Activated CD8-positive, alpha-beta memory T cell treated with anti-CD3 and anti-CD28 coated beads for 4 hours (primary cell): Measurements from ENCODE around the gene PHLDB1.
"Not testable (repeated sequence)": the region's sequence is repeated elsewhere in the genome, so short reads cannot be mapped to it uniquely, and the experiment has no call there.

Source experiments
- DNase-seq, 2 donors: peaks; one replicate each; pipeline ENCODE4 v3.0.0-alpha.2; 2020; ENCODE audit warnings: low read depth in 2 of 2

The PHLDB1 gene

GRCh38 chr11:118606157-118606843 is 1.1 kb upstream of the PHLDB1 start:
- no peak for DNase-seq

- no peak for DNase-seq
Observed at GRCh38 chr11:118606844-118607228, 579 bp upstream of the PHLDB1 start.

GRCh38 chr11:118608360-118609227 is 1.2 kb downstream of the PHLDB1 start:
- peak; percentile 83 to 89 for DNase-seq

GRCh38 chr11:118609380-118610224 is 2.2 kb downstream of the PHLDB1 start:
- no peak for DNase-seq

- no peak for DNase-seq
Observed at GRCh38 chr11:118610225-118610772, 2.9 kb downstream of the PHLDB1 start.

- DNase-seq: peak; percentile 68 to 78
Observed at GRCh38 chr11:118610773-118611432, 3.5 kb downstream of the PHLDB1 start.

GRCh38 chr11:118611433-118611795 is 4.0 kb downstream of the PHLDB1 start:
- DNase-seq: not testable (repeated sequence)

- no peak for DNase-seq
Observed at GRCh38 chr11:118612378-118612777, 5.0 kb downstream of the PHLDB1 start.

GRCh38 chr11:118614511-118614910 is 7.1 kb downstream of the PHLDB1 start:
- DNase-seq: no peak

- no peak for DNase-seq
Observed at GRCh38 chr11:118615282-118615975, 8.0 kb downstream of the PHLDB1 start.

GRCh38 chr11:118615976-118616371 is 8.6 kb downstream of the PHLDB1 start:
- DNase-seq: no peak

- no peak for DNase-seq
Observed at GRCh38 chr11:118618115-118618990, 10.9 kb downstream of the PHLDB1 start.

GRCh38 chr11:118618991-118619375 is 11.6 kb downstream of the PHLDB1 start:
- DNase-seq: no peak

GRCh38 chr11:118619444-118620197 is 12.2 kb downstream of the PHLDB1 start:
- no peak for DNase-seq

GRCh38 chr11:118620529-118621070 is 13.2 kb downstream of the PHLDB1 start:
- DNase-seq: no peak

- DNase-seq: no peak
Observed at GRCh38 chr11:118621071-118621783, 13.8 kb downstream of the PHLDB1 start.

GRCh38 chr11:118621784-118622375 is 14.5 kb downstream of the PHLDB1 start:
- no peak for DNase-seq
